ENCODE measurements around the gene TMEM116. TPM values are rescaled to one million over a fixed set of nuclear protein-coding genes. Genes with fewer than 3 reads are reported as not detected.

The TMEM116 gene
- total RNA-seq, 1 donor from 2014 or later, result 5.3 TPM

- no peak for DNase-seq (ENCODE audit: low read depth)
- no peak overlapping the region for H3K4me3 ChIP-seq (ENCODE audit: low read depth, low read length)
- TF ChIP-seq CTCF (conservative IDR thresholded peaks at IDR 0.05; ENCODE audit: low read depth, low read length), result no peak
Measured at GRCh38 chr12:111991535-111991934, 21.4 kb downstream of the TMEM116 start.

DNA sequence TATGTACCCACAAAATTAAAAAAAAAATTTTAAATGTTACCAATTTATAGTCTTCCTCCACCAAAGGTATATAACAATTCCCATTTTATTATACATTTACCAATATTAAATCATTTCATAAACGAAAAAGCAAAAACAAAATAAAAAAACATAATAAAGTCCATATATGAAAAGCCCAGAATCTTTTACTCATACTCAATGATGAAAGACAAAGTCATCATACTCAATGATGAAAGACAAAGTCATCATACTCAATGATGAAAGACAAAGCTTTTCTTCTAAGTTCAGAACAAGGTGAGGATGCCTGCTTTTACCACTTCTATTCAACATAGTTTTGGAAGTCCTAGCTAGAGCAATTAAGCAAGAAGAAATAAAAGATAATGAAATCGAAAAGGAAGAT is 28.1 kb downstream of the TMEM116 start:
- DNase-seq (ENCODE audit: low read depth), result no peak
- no peak overlapping the region for H3K4me3 ChIP-seq (ENCODE audit: low read depth, low read length)
- TF ChIP-seq CTCF (conservative IDR thresholded peaks at IDR 0.05; ENCODE audit: low read depth, low read length), result no peak

DNA sequence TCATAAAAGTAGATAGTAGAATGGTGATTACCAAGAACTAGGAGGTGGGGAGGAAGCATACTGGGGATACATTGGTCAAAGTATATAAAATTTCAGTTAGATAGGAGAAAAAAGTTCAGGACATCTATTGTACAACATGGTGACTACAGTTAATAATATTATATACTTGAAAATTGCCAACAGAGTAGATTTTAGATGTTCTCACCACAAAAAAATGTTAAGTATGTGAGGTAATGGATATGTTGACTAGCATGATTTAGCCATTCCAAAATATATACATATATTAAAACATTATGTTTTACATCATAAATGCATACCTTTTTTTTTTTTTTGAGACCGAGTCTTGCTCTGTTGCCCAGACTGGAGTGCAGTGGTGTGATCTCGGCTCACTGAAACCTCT is 31.0 kb downstream of the TMEM116 start:
- TF ChIP-seq CTCF (conservative IDR thresholded peaks at IDR 0.05; ENCODE audit: low read depth, low read length), result no peak
- no peak for DNase-seq (ENCODE audit: low read depth)
- H3K4me3 ChIP-seq (ENCODE audit: low read depth, low read length), result no peak overlapping the region

GRCh38 chr12:111980598-111980997 is 32.4 kb downstream of the TMEM116 start:
- H3K4me3 ChIP-seq (ENCODE audit: low read depth, low read length), result no peak overlapping the region
- TF ChIP-seq CTCF (conservative IDR thresholded peaks at IDR 0.05; ENCODE audit: low read depth, low read length), result no peak
- no peak for DNase-seq (ENCODE audit: low read depth)

GRCh38 chr12:111978545-111978944 is 34.4 kb downstream of the TMEM116 start:
- H3K4me3 ChIP-seq (ENCODE audit: low read depth, low read length), result no peak overlapping the region
- TF ChIP-seq CTCF (conservative IDR thresholded peaks at IDR 0.05; ENCODE audit: low read depth, low read length), result no peak
- DNase-seq (ENCODE audit: low read depth), result no peak

DNA sequence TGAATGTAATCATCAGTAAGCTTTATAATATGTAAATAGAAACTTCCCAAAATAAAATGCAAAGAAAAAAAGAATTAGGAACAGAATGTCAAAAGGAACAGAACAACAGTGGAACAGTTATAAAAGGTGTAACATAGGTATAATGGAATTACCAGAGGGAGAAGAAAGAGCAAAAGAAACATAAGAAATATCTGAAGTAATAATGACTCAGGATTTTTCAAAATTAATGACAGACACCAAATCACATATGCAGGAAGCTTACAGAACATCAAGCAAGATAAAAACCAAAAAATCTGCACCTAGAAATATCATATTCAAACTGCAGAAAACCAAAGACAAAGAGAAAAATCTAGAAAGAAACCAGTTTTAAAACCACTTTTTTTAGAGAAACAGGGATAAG is 36.1 kb downstream of the TMEM116 start:
- H3K4me3 ChIP-seq (ENCODE audit: low read depth, low read length), result no peak overlapping the region
- no peak for DNase-seq (ENCODE audit: low read depth)
- TF ChIP-seq CTCF (conservative IDR thresholded peaks at IDR 0.05; ENCODE audit: low read depth, low read length), result no peak

- H3K4me3 ChIP-seq (ENCODE audit: low read depth, low read length), result no peak overlapping the region
- TF ChIP-seq CTCF (conservative IDR thresholded peaks at IDR 0.05; ENCODE audit: low read depth, low read length), result no peak
- DNase-seq (ENCODE audit: low read depth), result no peak
Measured at GRCh38 chr12:111976291-111976690, 36.7 kb downstream of the TMEM116 start.

Data from epithelial cell of proximal tubule (primary cell).